A549 (cell line): ENCODE results near the gene FAR2.

Source experiments
- CHD2 ChIP-seq: fragments of 150-350 bp; IDR thresholded peaks from 2 replicates; pipeline ENCODE4 v1.6.1; 2014; ENCODE audit warnings: low read length; ENCODE audit not compliant: partially characterized antibody
- MYC ChIP-seq: IDR thresholded peaks from 2 replicates; pipeline ENCODE4 v1.6.1; 2012; ENCODE audit warnings: mild to moderate bottlenecking, inconsistent platforms, low read length, improper control_type of control experiment, borderline replicate concordance
- PHF8 ChIP-seq: fragments of 200-600 bp; sonication (generic); IDR thresholded peaks from 2 replicates; pipeline ENCODE4 v1.6.1; 2016; ENCODE audit warnings: low read depth, mild to moderate bottlenecking, antibody characterized with exemption, moderate library complexity, borderline replicate concordance
- POLR2A ChIP-seq: IDR thresholded peaks from 2 replicates; pipeline ENCODE4 v1.6.1; 2012; ENCODE audit warnings: mild to moderate bottlenecking, low read length
- RFX5 ChIP-seq: fragments of 450-650 bp; IDR thresholded peaks from 2 replicates; pipeline ENCODE4 v1.7.1; 2014; ENCODE audit warnings: antibody characterized with exemption, mild to moderate bottlenecking, moderate library complexity
- SREBF2 ChIP-seq: fragments of 450-650 bp; IDR thresholded peaks from 2 replicates; pipeline ENCODE4 v1.6.1; 2014; ENCODE audit warnings: mild to moderate bottlenecking, moderate library complexity
- TF ChIP-seq, protein P1 (sequence below): fragments of >200 bp; sonication (Bioruptor Twin); formaldehyde crosslinking; IDR thresholded peaks from 3 replicates; pipeline ENCODE4 v1.5.1; 2016

DNA sequence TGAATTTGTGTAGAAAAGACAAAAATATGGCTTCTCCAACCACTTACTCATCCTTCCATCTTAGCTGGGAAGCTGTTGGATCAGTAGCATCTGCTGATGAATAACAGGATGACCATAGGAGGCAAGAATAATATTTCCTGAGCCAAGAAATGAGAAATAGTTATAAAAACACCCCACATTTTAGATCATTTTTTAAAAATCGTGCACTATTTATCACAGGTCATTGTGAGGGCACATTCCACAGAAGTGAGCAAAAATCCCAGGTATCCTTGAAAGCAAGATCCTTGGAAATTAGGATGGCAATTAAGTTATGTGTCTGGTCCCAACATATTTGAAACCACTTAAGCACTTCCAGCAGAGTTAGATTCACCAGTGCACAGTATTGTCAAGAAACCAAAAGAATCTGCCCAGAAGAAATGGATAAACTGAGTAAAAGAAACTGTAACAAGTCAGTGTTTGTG is 8.4 kb downstream of the FAR2 start:
- TF ChIP-seq POLR2A (no peak), MYC (no peak), CHD2 (no peak), PHF8 (no peak), RFX5 (no peak), SREBF2 (no peak)
- TF ChIP-seq, protein P1, sequence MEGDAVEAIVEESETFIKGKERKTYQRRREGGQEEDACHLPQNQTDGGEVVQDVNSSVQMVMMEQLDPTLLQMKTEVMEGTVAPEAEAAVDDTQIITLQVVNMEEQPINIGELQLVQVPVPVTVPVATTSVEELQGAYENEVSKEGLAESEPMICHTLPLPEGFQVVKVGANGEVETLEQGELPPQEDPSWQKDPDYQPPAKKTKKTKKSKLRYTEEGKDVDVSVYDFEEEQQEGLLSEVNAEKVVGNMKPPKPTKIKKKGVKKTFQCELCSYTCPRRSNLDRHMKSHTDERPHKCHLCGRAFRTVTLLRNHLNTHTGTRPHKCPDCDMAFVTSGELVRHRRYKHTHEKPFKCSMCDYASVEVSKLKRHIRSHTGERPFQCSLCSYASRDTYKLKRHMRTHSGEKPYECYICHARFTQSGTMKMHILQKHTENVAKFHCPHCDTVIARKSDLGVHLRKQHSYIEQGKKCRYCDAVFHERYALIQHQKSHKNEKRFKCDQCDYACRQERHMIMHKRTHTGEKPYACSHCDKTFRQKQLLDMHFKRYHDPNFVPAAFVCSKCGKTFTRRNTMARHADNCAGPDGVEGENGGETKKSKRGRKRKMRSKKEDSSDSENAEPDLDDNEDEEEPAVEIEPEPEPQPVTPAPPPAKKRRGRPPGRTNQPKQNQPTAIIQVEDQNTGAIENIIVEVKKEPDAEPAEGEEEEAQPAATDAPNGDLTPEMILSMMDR, result no peak
